ENCODE results near the gene TMEM164.

DNA sequence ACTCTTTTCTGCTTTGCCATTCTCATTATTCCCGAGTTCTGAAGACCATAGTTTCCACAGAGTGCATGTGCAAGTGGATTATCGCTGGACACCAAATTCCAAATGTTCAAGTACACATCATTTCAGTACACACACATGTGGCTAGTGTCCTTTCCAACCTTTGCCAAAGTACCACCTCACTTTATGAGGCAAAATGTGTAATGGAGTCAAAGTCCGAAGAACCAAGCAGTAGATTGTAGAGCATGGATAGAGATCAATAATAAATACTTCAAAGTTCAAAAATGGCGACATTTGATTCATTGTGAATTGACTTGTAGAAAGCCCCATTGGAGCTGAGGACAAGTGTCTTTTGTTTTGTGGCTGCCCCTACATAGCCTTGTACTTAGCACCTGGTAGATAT lies 115.6 kb downstream of the TMEM164 start:
- TF ChIP-seq, protein P1, sequence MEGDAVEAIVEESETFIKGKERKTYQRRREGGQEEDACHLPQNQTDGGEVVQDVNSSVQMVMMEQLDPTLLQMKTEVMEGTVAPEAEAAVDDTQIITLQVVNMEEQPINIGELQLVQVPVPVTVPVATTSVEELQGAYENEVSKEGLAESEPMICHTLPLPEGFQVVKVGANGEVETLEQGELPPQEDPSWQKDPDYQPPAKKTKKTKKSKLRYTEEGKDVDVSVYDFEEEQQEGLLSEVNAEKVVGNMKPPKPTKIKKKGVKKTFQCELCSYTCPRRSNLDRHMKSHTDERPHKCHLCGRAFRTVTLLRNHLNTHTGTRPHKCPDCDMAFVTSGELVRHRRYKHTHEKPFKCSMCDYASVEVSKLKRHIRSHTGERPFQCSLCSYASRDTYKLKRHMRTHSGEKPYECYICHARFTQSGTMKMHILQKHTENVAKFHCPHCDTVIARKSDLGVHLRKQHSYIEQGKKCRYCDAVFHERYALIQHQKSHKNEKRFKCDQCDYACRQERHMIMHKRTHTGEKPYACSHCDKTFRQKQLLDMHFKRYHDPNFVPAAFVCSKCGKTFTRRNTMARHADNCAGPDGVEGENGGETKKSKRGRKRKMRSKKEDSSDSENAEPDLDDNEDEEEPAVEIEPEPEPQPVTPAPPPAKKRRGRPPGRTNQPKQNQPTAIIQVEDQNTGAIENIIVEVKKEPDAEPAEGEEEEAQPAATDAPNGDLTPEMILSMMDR (conservative IDR thresholded peaks at IDR 0.05) = no peak
- TF ChIP-seq ZFX (IDR thresholded peaks at IDR 0.05) = no peak

Measured in C4-2B (cell line).